Measurements from ENCODE around the gene AQP9. TPM values are rescaled to one million over a fixed set of nuclear protein-coding genes. Genes with fewer than 3 reads are reported as not detected.

The AQP9 gene, protein sequence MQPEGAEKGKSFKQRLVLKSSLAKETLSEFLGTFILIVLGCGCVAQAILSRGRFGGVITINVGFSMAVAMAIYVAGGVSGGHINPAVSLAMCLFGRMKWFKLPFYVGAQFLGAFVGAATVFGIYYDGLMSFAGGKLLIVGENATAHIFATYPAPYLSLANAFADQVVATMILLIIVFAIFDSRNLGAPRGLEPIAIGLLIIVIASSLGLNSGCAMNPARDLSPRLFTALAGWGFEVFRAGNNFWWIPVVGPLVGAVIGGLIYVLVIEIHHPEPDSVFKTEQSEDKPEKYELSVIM
- total RNA-seq (2022; extraction: Qiagen RNA extraction), result 0.05 to 0.06 TPM in 2 of 5 replicates, not detected in the others

DNA sequence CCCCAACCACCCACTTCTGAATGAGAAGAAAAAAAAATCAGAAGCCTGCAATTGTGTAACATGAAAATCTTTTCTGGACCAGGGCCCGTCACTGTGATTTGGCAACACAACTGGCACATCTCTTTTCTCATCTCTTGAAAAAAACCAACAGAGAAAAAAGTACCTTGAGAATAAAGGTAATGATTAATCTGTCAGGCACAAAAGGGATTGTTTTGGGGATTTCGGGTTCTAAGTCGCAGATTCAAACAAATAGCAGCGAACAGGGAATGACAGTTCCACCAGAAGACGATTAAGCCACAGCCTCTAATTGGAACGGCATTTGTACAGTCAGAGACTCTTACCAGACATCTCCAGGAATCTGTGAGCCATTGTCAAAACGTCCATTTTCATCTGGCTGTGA is at the start of gene AQP9:
Gene AQP9, plus strand, starts transcription at position 276 of the 400 bp plus-strand sequence. CDS start 185 bp downstream, outside the sequence.

Other genes starting within 250 kb of the AQP9 start
- 0.22 to 0.68 TPM (median 0.32 TPM) in 3 of 5 replicates, not detected in the others for gene ALDH1A2, start 72.7 kb upstream of the AQP9 start, total RNA-seq (2022; extraction: Qiagen RNA extraction)

All from A549 treated with Mapracorat at 1 μM for 4 hours (cell line).